ENCODE results near the gene ADK. TPM values are rescaled to one million over a fixed set of nuclear protein-coding genes. Genes with fewer than 3 reads are reported as not detected.
"Not testable (repeated sequence)": the region's sequence is repeated elsewhere in the genome, so short reads cannot be mapped to it uniquely, and the experiment has no call there.

The ADK gene
- total RNA-seq, 3 donors from 2014 or later, result 27.2 to 50.8 (median 40.0) TPM

- Histone ChIP-seq H3K9me3 (no peaks in the 10 kb centered on the region), H3K27ac (no peak overlapping the region), H3K4me1 (no peaks in the 10 kb centered on the region), H3K4me3 (no peak overlapping the region), H3K36me3 (no peaks in the 10 kb centered on the region), H3K27me3 (no peaks in the 10 kb centered on the region)
- no peak for DNase-seq (ENCODE audit: low spot score in 2 of 2)
- TF ChIP-seq POLR2A (IDR thresholded peaks at IDR 0.05) (no peak), POLR2AphosphoS5 (IDR thresholded peaks at IDR 0.05) (no peak)
- TF ChIP-seq, protein P1, sequence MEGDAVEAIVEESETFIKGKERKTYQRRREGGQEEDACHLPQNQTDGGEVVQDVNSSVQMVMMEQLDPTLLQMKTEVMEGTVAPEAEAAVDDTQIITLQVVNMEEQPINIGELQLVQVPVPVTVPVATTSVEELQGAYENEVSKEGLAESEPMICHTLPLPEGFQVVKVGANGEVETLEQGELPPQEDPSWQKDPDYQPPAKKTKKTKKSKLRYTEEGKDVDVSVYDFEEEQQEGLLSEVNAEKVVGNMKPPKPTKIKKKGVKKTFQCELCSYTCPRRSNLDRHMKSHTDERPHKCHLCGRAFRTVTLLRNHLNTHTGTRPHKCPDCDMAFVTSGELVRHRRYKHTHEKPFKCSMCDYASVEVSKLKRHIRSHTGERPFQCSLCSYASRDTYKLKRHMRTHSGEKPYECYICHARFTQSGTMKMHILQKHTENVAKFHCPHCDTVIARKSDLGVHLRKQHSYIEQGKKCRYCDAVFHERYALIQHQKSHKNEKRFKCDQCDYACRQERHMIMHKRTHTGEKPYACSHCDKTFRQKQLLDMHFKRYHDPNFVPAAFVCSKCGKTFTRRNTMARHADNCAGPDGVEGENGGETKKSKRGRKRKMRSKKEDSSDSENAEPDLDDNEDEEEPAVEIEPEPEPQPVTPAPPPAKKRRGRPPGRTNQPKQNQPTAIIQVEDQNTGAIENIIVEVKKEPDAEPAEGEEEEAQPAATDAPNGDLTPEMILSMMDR (IDR thresholded peaks at IDR 0.05), result no peak
- intact Hi-C loops (cut with DNase I; ENCODE audit: low total_unique reads), result no loop called here
These were observed 406.1 kb downstream of the ADK start for GRCh38 chr10:74557098-74557497.

- Histone ChIP-seq H3K4me1 (no peaks in the 10 kb centered on the region), H3K27me3 (no peaks in the 10 kb centered on the region), H3K9me3 (no peaks in the 10 kb centered on the region), H3K4me3 (no peak overlapping the region), H3K27ac (no peak overlapping the region), H3K36me3 (no peaks in the 10 kb centered on the region)
- no peak for TF ChIP-seq POLR2AphosphoS5 (IDR thresholded peaks at IDR 0.05)
- TF ChIP-seq, protein P1 (IDR thresholded peaks at IDR 0.05), result no peak
- no peak for TF ChIP-seq POLR2A (IDR thresholded peaks at IDR 0.05)
- no peak for DNase-seq (ENCODE audit: low spot score in 2 of 2)
- intact Hi-C loops (cut with DNase I; ENCODE audit: low total_unique reads), result no loop called here
These were observed 407.4 kb downstream of the ADK start for GRCh38 chr10:74558403-74558802.

DNA sequence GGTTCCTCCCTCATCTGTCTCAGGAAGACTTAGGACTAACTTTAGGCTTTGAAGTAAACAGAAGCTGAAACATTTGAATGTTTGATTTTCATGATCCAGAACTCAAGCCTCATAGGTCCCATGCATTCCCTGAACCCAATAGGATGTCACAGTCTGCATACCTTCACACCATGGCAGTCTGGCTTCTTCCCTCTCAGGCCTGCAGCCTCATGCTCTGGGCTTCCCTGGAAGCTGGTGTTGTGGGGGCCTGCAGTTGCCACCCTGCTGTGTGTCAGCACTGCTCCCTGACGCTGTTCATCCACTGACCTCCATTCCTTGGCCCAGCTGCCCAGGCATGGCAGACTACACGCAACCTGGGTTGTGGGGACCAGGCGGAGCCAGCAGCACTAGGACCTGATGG is 407.9 kb downstream of the ADK start:
- no peak for DNase-seq (ENCODE audit: low spot score in 2 of 2)
- Histone ChIP-seq H3K27me3 (no peaks in the 10 kb centered on the region), H3K36me3 (no peaks in the 10 kb centered on the region), H3K4me1 (no peaks in the 10 kb centered on the region), H3K9me3 (no peaks in the 10 kb centered on the region), H3K27ac (no peak overlapping the region), H3K4me3 (no peak overlapping the region)
- intact Hi-C loops (cut with DNase I; ENCODE audit: low total_unique reads), result no loop called here
- TF ChIP-seq POLR2A (IDR thresholded peaks at IDR 0.05) (no peak), POLR2AphosphoS5 (IDR thresholded peaks at IDR 0.05) (no peak)
- TF ChIP-seq, protein P1 (IDR thresholded peaks at IDR 0.05), result no peak

GRCh38 chr10:74568896-74569295 is 417.9 kb downstream of the ADK start:
- H3K9me3 ChIP-seq; H3K27ac ChIP-seq; H3K4me1 ChIP-seq; intact Hi-C loops (cut with DNase I; ENCODE audit: low total_unique reads); H3K4me3 ChIP-seq; H3K36me3 ChIP-seq; H3K27me3 ChIP-seq; DNase-seq (ENCODE audit: low spot score in 2 of 2): not testable (repeated sequence)

GRCh38 chr10:74573497-74573896 is 422.5 kb downstream of the ADK start:
- H3K9me3 ChIP-seq; H3K27me3 ChIP-seq; H3K27ac ChIP-seq; H3K4me3 ChIP-seq; H3K36me3 ChIP-seq; DNase-seq (ENCODE audit: low spot score in 2 of 2); intact Hi-C loops (cut with DNase I; ENCODE audit: low total_unique reads); H3K4me1 ChIP-seq: not testable (repeated sequence)

DNA sequence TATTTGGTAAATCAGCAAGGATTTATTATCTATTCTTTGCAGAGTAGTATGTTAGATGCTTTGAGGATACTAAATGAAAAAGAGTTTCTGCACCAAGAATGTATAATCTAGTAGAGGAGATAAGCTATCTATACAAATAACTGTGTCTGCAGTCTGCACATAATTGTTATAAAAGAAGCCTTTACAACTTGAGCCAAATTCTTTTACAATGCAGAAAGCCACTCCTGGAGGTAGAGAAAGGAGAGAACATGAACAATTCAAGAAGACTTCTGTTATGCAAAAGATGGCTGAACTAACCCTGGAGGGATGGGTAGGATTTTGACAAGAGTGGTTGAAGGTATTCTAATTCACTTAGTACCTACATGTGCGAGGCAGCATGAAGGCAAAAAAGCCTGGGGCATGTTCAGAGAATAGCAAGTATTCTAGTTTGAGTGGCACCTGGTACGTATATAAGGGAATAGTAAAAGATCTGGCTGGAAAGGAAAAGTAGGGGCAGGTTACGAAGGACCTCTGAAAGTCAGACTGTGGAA is 424.2 kb downstream of the ADK start:
- Histone ChIP-seq H3K4me3 (no peak overlapping the region), H3K27me3 (no peaks in the 10 kb centered on the region), H3K27ac (no peak overlapping the region), H3K4me1 (no peaks in the 10 kb centered on the region), H3K36me3 (no peaks in the 10 kb centered on the region), H3K9me3 (no peaks in the 10 kb centered on the region)
- intact Hi-C loops (cut with DNase I; ENCODE audit: low total_unique reads), result no loop called here
- no peak for DNase-seq (ENCODE audit: low spot score in 2 of 2)
- TF ChIP-seq POLR2AphosphoS5 (IDR thresholded peaks at IDR 0.05) (no peak), POLR2A (IDR thresholded peaks at IDR 0.05) (no peak)
- TF ChIP-seq, protein P1 (IDR thresholded peaks at IDR 0.05), result no peak

Measured in breast epithelium (tissue), 4 donors.